ENCODE measurements around the gene ANKS1A.
"Not testable (repeated sequence)": the region's sequence is repeated elsewhere in the genome, so short reads cannot be mapped to it uniquely, and the experiment has no call there.

Gene ANKS1A

DNA sequence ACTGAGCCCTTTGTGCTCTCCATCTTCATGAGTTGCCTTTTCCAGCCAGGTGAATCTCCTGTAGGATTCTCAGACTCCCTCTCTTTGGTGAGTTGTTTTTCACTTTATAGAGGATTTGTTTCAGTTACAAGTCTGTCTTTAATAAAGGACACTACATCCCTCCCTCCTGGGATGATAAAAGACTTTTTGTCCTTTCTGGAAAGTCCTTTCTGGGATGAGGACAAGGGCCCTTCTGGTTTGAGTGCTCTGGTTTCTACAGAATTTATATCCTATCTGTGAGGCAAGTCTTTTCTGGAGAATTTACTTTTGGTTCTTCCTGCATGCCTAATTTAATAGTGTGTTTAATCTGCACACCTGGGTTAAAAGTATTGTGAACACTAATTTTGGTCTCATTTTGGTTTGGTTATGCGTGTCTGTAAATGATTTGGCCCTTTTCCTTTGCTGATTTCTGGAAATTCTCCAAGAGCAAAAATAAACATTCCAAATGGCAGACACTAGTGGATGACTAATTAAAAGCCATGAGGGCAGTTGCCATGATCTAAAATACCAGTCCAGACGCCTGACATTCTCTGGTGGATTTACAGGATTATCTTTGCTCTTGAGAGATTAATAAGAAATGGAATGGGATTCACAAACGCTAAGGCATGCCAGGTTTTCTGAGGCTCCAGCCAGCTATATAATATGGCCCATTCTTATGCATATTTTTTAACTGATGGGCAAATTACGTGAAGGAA is 207.2 kb downstream of the ANKS1A start:
- no peak for DNase-seq (ENCODE audit: low read depth in 3 of 3, low spot score in 1 of 3)

DNA sequence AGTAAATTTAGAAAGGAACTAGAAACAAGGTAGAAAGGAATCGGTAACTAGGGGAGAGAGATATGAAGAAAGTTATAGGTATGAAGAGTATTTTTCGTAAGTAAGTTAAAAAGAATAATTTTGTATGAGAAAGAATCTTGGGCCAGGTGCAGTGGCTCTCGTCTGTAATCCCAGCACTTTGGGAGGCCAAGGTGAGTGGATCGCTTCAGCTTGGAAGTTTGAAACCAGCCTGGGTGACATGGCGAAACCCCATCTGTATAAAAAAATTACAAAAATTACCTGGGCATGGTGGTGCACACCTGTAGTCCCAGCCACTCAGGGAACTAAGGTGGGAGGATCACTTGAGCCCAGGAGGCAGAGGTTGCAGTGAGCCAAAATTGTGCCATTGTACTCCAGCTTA is 210.1 kb downstream of the ANKS1A start:
- no peak for DNase-seq (ENCODE audit: low read depth in 3 of 3, low spot score in 1 of 3)

DNA sequence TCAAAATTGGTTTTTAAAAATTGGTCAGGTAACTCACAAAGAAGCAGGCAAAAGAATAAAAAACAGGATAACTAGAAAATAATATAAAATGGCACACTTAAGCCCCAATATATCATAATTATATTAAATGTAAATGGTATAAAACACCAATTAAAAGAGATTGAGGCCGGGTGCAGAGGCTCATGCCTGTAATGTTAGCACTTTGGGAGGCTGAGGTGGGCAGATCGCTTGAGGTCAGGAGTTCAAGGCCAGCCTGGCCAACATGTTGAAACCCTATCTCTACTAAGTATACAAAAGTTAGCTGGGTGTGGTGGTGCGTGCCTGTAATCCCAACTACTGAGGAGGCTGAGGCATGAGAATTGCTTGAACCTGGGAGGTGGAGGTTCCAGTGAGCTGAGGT is 216.0 kb downstream of the ANKS1A start:
- DNase-seq (ENCODE audit: low read depth in 3 of 3, low spot score in 1 of 3), result no peak

DNA sequence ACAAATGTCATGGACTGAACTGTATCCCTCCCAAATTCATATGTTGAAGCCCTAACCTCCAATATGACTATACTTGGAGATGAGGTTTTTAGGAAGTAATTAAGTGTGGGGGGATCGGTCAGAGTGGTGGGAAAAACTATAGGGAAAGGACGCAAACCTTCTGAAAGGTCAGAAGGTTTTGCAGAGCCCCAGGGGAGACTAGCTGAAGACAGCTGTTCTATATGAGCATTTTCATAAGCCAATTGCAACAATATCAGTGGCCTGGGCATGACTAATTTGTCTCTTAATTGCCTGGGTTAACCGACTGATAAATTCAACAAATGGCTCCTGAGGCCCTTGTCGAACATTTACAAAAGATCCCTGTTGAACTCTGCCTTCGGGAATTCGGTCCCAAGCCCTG is 217.0 kb downstream of the ANKS1A start:
- not testable (repeated sequence) for DNase-seq (ENCODE audit: low read depth in 3 of 3, low spot score in 1 of 3)

DNA sequence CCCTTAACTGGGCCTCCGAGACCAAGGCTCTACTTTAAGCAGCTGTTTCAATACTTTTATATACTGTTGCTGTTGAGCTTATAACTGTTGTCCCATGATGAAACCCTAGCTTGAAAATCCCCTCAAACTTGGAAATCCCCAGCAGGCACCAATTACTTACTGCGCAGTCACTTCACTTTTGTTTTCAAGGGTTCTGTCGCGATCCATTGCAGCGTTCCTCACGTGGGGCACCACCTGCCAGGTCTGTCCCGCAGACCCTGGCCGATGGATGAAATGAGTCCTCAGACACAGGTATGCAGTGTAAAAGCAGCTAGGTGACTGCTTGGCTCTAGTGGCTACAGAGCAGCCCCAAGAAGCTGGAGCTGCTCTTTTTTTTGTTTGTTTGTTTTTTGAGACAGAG is 218.2 kb downstream of the ANKS1A start:
- DNase-seq (ENCODE audit: low read depth in 3 of 3, low spot score in 1 of 3), result peak in 1 of 3 donors; percentile 8

DNA sequence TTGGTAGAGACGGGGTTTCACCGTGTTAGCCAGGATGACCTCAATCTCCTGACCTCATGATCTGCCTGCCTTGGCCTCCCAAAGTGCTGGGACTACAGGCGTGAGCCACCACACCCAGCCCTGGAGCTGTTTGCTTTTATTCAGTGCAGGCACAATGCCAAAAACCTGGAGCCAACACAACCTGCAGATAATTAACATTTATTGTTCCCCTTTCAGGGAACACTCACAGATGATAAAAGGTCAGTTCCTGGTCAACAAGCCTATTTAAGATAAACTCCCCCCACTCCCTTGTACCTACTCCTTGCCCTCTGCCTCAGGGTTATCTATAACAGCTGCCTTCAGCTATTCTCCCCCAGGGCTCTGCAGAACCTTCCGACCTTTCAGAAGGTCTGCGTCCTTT is 218.7 kb downstream of the ANKS1A start:
- DNase-seq (ENCODE audit: low read depth in 3 of 3, low spot score in 1 of 3), result not testable (repeated sequence)

DNA sequence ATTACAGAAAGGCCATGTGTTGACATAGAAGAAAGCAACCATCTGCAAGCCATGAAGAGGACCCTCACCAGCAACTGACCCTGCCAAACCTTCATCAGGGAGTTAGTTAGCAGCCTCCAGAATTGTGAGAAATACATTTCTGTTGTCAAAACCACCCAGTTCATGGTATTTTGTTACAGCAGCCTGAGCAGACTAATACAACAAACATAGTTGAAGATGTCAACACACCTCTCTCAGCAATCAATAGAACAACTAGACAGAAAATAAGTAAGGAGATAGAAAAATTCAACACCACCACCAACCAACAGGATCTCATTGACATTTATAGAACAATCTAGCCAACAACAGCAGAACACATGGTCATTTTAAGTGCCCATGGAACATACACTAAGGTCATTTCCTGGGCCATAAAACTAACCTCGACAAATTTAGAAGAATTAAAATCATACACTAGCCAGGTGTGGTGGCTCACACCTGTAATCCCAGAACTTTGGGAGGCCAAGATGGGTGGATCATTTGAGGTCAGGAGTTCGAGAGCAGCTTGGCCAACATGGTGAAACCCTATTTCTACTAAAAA is 219.3 kb downstream of the ANKS1A start:
- no peak for DNase-seq (ENCODE audit: low read depth in 3 of 3, low spot score in 1 of 3)

DNA sequence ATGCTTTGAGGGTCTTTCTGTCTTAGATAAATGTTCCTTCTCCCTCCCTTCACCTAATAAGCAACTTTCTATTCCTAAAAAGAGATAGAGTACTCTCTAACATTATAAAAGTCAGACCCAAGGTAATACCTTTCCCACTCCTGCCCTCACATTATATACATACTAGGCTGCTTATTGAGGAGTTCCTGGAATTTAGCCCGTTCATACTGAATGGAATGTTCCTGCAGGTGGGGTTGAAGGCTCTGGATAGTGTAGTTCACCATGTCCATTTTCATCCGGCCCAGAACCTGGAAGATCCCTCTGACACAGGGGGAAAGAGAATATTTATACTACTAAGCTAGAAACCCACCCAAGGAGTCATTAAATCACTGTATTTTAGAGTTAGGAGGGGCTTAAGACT is 231.7 kb downstream of the ANKS1A start:
- no peak for DNase-seq (ENCODE audit: low read depth in 3 of 3, low spot score in 1 of 3)

DNA sequence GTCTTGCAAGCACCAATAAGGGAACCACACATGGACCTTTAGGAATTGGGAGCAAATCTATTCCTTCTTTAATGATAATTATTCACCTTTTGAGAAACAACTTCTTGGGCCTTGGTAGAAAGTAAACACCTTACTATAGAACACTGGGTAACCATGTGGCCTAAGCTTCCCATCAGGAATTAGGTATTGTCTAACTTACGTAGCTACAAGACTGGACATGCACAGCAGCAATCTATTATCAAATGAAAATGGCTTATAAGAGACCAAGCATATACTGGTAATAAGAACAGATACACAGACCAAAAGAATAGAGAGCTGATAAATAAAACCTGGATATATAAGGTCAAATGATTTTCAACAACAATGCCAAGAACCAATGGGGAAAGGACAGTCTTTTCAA is 235.3 kb downstream of the ANKS1A start:
- no peak for DNase-seq (ENCODE audit: low read depth in 3 of 3, low spot score in 1 of 3)

DNA sequence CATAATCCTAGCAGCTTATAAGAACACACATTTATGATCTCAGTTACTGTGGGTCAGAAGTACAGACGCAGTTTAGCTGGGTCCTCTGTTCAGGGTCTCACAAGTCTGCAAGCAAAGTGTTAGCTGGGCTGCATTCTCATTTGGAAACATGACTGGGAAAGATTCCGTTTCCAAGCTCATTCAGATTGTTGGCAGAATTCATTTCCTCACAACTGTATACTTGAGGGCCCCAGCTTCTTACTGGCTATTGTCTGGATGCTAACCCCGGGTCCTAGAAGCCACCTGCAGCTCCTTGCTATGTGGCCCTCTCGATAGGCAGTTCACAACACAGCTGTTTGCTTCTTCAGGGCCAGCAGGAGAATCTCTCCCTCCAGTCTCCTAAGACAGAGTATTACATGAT is 239.0 kb downstream of the ANKS1A start:
- no peak for DNase-seq (ENCODE audit: low read depth in 3 of 3, low spot score in 1 of 3)

DNA sequence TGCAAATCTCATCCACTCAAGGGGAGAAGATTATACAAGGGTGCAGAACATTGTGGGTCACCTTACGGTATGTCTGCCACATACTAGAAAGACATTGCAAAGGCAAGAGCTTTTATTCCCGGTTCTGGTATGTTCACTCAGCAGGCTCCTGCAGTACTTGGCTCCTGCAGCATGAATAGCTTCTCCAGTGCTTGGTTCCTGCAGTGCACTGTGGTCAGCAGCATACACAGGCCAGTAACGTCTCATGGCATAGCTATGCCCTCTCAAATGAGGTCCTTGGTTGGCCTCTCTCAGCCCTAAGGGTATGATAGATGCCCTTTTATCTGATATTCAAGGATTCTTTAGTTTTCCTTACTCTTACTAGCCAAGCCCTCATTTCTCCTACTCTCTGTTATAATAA is 239.4 kb downstream of the ANKS1A start:
- no peak for DNase-seq (ENCODE audit: low read depth in 3 of 3, low spot score in 1 of 3)

DNA sequence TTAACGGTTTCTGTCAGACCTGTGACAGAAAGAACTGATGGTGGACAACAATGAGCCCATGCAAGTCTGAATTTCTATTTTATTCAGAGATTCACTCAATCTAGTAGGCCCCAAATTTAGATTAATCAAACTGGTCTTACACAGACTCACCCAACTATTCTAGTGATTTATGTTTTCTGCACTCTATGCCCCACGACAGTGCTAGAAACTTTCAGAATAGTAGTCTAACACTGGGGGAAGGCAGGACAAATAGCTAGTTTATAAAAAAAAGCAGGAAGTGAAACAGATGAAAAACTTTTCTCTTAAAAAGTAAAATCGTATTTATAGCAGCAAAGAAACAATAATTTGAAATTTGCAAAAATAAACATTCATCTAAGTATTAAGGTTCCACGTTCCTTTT is 247.1 kb downstream of the ANKS1A start:
- no peak for DNase-seq (ENCODE audit: low read depth in 3 of 3, low spot score in 1 of 3)

DNA sequence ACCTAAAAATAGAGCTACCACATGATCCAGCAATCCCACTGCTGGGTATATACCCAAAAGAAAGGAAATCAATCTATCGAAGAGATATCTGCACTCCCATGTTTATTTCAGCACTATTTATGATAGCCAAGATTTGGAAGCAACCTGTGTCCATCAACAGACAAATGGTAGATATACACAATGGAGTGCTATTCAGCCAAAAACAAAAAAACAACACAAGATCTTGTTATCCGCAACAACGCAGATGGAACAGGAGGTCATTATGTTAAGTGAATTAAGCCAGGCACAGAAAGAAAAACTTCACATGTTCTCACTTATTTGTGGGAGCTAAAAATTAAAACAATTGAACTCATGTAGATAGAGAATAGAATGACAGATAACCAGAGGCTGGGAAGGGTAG is 249.1 kb downstream of the ANKS1A start:
- not testable (repeated sequence) for DNase-seq (ENCODE audit: low read depth in 3 of 3, low spot score in 1 of 3)

DNA sequence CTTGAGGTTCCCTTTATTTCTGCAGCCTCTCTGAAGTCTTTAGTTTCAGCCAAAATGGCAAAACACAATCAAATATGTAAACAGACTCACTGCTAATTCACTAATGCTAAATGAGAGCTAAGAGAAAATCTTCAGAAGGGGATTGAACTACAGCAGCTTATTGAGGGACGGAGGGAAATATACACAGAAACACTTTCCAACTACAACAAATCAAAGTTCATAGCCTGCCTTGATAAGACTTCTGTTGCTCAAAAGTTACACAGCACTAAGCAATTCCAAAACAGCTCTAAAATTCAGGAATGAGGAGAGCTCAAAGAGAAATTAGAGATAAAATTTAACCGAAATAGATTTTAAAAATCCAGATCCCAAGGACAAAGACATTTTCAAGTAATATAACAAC is 250.4 kb downstream of the ANKS1A start:
- DNase-seq (ENCODE audit: low read depth in 3 of 3, low spot score in 1 of 3), result no peak

DNA sequence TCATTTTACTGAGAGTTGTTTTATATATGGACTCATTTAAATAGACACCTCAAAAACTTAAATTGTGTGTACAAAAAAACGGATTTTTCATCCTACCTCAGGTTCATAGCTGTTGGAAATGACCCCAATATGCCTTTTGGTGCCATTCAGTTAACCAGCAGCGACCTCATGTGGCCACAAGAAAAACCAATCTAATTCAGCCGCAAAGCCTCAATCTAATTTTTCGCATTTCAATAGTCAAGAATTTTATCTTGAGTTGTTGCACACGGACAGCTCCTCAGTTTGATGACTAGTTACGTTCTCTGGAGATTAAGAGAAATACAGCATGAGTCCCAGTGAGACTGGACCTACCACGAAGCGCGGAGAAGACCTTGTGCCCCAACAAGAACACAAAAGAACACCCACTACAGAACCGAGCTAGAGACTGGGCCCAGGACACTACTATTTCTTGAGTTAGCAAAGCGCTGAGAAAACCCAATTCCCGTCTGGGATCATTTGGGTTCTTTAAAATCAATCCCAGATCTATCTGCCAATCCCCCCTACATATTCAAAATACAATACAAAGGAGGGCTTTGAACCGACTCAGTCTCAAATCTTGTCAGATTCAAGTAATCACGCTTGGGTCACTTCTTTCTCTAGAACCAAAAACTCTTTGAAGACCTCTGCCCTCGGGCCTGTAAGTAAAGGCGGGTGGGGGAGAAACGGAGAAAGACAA is 251.0 kb downstream of the ANKS1A start:
- DNase-seq (ENCODE audit: low read depth in 3 of 3, low spot score in 1 of 3), result peak in 1 of 3 donors; percentile 22

DNA sequence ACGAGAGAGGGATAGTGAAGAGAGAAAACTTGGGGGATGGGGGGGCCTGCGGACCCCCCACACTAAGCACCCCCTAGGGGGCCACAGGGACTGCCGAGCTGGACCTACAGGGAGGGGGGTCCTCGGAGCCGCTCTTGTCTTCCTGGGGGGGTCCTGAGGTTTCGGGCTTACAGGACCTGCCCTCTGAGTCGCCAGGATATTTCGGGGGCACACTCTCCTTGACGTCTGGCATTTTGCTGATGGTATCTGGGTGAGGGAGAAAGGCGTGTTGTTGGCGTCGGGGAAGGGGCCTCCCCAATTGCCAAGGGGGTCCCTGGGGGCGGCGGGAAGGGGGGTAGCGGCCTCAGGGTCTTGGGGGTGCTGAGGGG is 251.6 kb downstream of the ANKS1A start:
- DNase-seq (ENCODE audit: low read depth in 3 of 3, low spot score in 1 of 3), result no peak

All from stimulated activated CD4-positive, alpha-beta T cell treated with anti-CD3 and anti-CD28 coated beads, TNF-alpha, amount 100 ng/mL, for 1 hour (primary cell).